ENCODE results near the gene TASP1. TPM values are rescaled to one million over a fixed set of nuclear protein-coding genes. Genes with fewer than 3 reads are reported as not detected.

Gene TASP1
- total and polyA plus RNA-seq, 2 donors (not counting 3 experiments of a cell fraction or from before 2014, with no cell fraction given): 3.5 to 8.9 TPM

DNA sequence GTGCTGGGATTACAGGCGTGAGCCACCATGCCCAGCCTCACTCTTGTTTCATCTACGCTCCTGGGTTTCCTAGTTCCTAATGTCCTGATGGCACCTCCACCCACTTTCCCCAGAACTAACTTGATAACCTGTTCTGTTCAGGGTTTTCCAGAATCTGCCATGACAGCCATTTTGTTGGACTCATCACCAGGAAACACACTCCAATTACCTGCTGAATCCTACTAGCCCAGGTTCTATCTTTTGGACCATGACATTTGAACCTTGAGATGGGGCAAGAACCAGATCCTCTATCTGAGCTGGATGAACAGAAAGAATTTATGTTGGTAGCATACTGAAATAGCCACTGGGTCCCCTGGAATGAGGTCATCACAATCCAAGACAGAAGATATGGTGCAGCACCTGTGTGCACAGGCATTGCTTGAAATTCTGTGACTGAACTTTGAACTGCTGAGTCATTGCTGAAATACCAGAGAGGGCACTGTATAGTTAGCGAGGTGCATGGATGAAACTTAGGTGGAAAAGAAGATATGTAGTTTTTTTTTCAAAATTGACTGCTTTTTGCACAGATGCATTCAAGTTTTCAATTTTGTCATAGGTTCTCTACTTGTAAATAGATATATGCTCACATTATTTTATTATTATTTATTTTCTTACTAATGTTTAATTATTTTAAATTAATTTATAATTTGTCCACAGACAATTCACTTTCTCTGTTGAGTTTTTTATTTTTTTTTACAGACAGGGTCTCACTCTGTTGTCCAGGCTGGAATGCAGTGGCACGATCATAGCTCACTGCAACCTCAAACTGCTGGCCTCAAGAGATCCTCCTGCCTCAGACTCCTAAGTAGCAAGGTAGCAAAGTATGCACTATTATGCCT, 42.8 kb upstream of the TASP1 start:
- Histone ChIP-seq H3K36me3 (ENCODE audit: control insufficient read depth in 2 of 2, extremely low read depth in 1 of 2, insufficient read depth in 2 of 2, low read length in 2 of 2) (no peaks in the 10 kb centered on the region), H4K20me1 (replicated peaks; ENCODE audit: control insufficient read depth, extremely low read depth, insufficient read depth, low read length) (no peaks in the 10 kb centered on the region), H3K79me2 (ENCODE audit: control insufficient read depth, insufficient read depth, low read length) (no peaks in the 10 kb centered on the region), H3K9ac (replicated peaks; ENCODE audit: extremely low read depth, insufficient read depth, low read length) (no peak overlapping the region), H3K4me2 (ENCODE audit: insufficient read depth, low read length) (no peak overlapping the region), H3K9me3 (replicated peaks; ENCODE audit: control insufficient read depth, insufficient read depth, low read length) (no peaks in the 10 kb centered on the region), H3K9me1 (replicated peaks; ENCODE audit: control insufficient read depth, extremely low read depth, insufficient read depth, low read length) (no peaks in the 10 kb centered on the region), H3K27me3 (ENCODE audit: control insufficient read depth in 2 of 2, insufficient read depth in 2 of 2, low read length in 2 of 2) (no peaks in the 10 kb centered on the region), H3K27ac (ENCODE audit: insufficient read depth, low read depth, low read length) (no peak overlapping the region), H3K4me1 (ENCODE audit: control insufficient read depth, extremely low read depth, insufficient read depth, low read length) (no peaks in the 10 kb centered on the region), H3K4me3 (replicated peaks in 1 of 3; ENCODE audit: insufficient read depth in 1 of 3, low read depth in 1 of 3, low read length in 3 of 3) (no peak overlapping the region), H2AFZ (ENCODE audit: low read depth, low read length) (no peak overlapping the region)
- ChIA-PET POLR2A (no interaction called here), CTCF (interaction anchor here (0.7 kb wide), 1 partner anchor 16 kb away, joined by 4 read pairs; no protein-coding TSS in a partner anchor)
- no peak for DNase-seq (ENCODE audit: low read depth, low spot score)
- no TSS peak for BruUV-seq (replicated peaks)
- TF ChIP-seq JUN (IDR thresholded peaks at IDR 0.05; ENCODE audit: borderline replicate concordance, insufficient read depth, insufficient read length, low read depth) (peak; percentile 30), POLR2A (IDR thresholded peaks at IDR 0.05; ENCODE audit: low read depth, low read length) (no peak)
- no peak for FAIRE-seq
- intact Hi-C loops (cut with micrococcal nuclease): no loop called here
- dilution Hi-C loops (cut with MboI; ENCODE audit: extremely low pct_ligation_motif_present, low sequenced_read_pairs): no loop called here

DNA sequence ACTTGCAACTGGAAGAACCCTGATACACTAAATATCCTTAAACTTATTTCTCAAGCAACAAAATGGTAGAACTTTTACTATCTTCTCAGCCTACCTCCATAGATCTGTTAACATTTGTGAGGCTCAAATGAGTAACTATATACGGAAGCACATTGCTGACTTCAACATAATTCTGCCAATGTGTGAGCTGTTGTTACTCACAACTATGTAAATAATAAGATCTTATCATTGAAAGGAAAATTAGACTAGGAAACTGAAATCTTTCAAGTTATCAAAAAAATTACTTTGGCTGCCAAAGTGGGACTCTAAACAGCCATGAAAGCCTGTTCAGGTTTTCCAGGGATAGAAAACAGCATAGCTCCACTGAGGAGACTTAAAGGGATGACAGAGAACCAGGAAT, 40.2 kb upstream of the TASP1 start:
- Histone ChIP-seq H3K27ac (ENCODE audit: insufficient read depth, low read depth, low read length) (no peak overlapping the region), H3K9ac (replicated peaks; ENCODE audit: extremely low read depth, insufficient read depth, low read length) (no peak overlapping the region), H3K4me1 (ENCODE audit: control insufficient read depth, extremely low read depth, insufficient read depth, low read length) (no peaks in the 10 kb centered on the region), H2AFZ (ENCODE audit: low read depth, low read length) (no peak overlapping the region), H3K9me3 (replicated peaks; ENCODE audit: control insufficient read depth, insufficient read depth, low read length) (no peaks in the 10 kb centered on the region), H3K79me2 (ENCODE audit: control insufficient read depth, insufficient read depth, low read length) (no peaks in the 10 kb centered on the region), H3K9me1 (replicated peaks; ENCODE audit: control insufficient read depth, extremely low read depth, insufficient read depth, low read length) (no peaks in the 10 kb centered on the region), H3K27me3 (ENCODE audit: control insufficient read depth in 2 of 2, insufficient read depth in 2 of 2, low read length in 2 of 2) (no peaks in the 10 kb centered on the region), H3K4me3 (replicated peaks in 1 of 3; ENCODE audit: insufficient read depth in 1 of 3, low read depth in 1 of 3, low read length in 3 of 3) (no peak overlapping the region), H3K36me3 (ENCODE audit: control insufficient read depth in 2 of 2, extremely low read depth in 1 of 2, insufficient read depth in 2 of 2, low read length in 2 of 2) (no peaks in the 10 kb centered on the region), H4K20me1 (replicated peaks; ENCODE audit: control insufficient read depth, extremely low read depth, insufficient read depth, low read length) (no peaks in the 10 kb centered on the region), H3K4me2 (ENCODE audit: insufficient read depth, low read length) (no peak overlapping the region)
- intact Hi-C loops (cut with micrococcal nuclease) (no loop called here), dilution Hi-C loops (cut with MboI; ENCODE audit: extremely low pct_ligation_motif_present, low sequenced_read_pairs) (no loop called here)
- CTCF ChIA-PET: no interaction called here
- no TSS peak for BruUV-seq (replicated peaks)
- no peak for DNase-seq (ENCODE audit: low read depth, low spot score)
- no peak for TF ChIP-seq GATA2 (IDR thresholded peaks at IDR 0.05; ENCODE audit: insufficient read depth, insufficient read length, low read depth, low read length)
- TF ChIP-seq, protein P1, sequence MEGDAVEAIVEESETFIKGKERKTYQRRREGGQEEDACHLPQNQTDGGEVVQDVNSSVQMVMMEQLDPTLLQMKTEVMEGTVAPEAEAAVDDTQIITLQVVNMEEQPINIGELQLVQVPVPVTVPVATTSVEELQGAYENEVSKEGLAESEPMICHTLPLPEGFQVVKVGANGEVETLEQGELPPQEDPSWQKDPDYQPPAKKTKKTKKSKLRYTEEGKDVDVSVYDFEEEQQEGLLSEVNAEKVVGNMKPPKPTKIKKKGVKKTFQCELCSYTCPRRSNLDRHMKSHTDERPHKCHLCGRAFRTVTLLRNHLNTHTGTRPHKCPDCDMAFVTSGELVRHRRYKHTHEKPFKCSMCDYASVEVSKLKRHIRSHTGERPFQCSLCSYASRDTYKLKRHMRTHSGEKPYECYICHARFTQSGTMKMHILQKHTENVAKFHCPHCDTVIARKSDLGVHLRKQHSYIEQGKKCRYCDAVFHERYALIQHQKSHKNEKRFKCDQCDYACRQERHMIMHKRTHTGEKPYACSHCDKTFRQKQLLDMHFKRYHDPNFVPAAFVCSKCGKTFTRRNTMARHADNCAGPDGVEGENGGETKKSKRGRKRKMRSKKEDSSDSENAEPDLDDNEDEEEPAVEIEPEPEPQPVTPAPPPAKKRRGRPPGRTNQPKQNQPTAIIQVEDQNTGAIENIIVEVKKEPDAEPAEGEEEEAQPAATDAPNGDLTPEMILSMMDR (IDR thresholded peaks at IDR 0.05; ENCODE audit: extremely low read depth in 1 of 2, insufficient read depth in 1 of 2, low read depth in 1 of 2, low read length in 2 of 2): no peak
- TF ChIP-seq POLR2AphosphoS5 (IDR thresholded peaks at IDR 0.05; ENCODE audit: insufficient read depth, low read depth, low read length): no peak
- no peak for TF ChIP-seq MYC (IDR thresholded peaks at IDR 0.05; ENCODE audit: low read depth, low read length)
- TF ChIP-seq MAX (IDR thresholded peaks at IDR 0.05; ENCODE audit: insufficient read depth, insufficient read length): no peak
- no peak for TF ChIP-seq FOS (IDR thresholded peaks at IDR 0.05; ENCODE audit: borderline replicate concordance, insufficient read depth, low read length)
- TF ChIP-seq EZH2 (IDR thresholded peaks at IDR 0.05; ENCODE audit: borderline replicate concordance, low read depth, low read length, severe bottlenecking): no peak
- TF ChIP-seq POLR2A (IDR thresholded peaks at IDR 0.05; ENCODE audit: low read depth, low read length): no peak
- TF ChIP-seq JUN (IDR thresholded peaks at IDR 0.05; ENCODE audit: borderline replicate concordance, insufficient read depth, insufficient read length, low read depth): no peak
- POLR2A ChIA-PET: no interaction called here
- FAIRE-seq: no peak

All from endothelial cell of umbilical vein (primary cell).